HG02938 (cell line): Measurements from ENCODE around the gene PPP2R2C.

Experiments
- ATAC-seq: cut with Tn5 transposase; IDR thresholded peaks from one replicate; pipeline ENCODE4 v1.9.1; 2021; ENCODE audit warnings: mild to moderate bottlenecking, moderate library complexity; ENCODE audit not compliant: unreplicated experiment

PPP2R2C gene

GRCh38 chr4:6383009-6383404, 89.4 kb downstream of the PPP2R2C start:
- no peak for ATAC-seq

GRCh38 chr4:6381571-6382123, 90.8 kb downstream of the PPP2R2C start:
- ATAC-seq = no peak

GRCh38 chr4:6380746-6381410, 91.5 kb downstream of the PPP2R2C start:
- no peak for ATAC-seq

GRCh38 chr4:6379767-6380745, 92.4 kb downstream of the PPP2R2C start:
- ATAC-seq = no peak

- no peak for ATAC-seq
Observed at GRCh38 chr4:6378493-6379445, 93.6 kb downstream of the PPP2R2C start.

- ATAC-seq = no peak
Observed at GRCh38 chr4:6377626-6378492, 94.6 kb downstream of the PPP2R2C start.

GRCh38 chr4:6375620-6376295, 96.7 kb downstream of the PPP2R2C start:
- ATAC-seq = no peak

- no peak for ATAC-seq
Observed at GRCh38 chr4:6374575-6374974, 97.8 kb downstream of the PPP2R2C start.

GRCh38 chr4:6373541-6374410, 98.6 kb downstream of the PPP2R2C start:
- no peak for ATAC-seq

GRCh38 chr4:6372649-6373525, 99.5 kb downstream of the PPP2R2C start:
- no peak for ATAC-seq

- ATAC-seq = no peak
Observed at GRCh38 chr4:6371812-6372211, 100.6 kb downstream of the PPP2R2C start.

GRCh38 chr4:6371271-6371670, 101.1 kb downstream of the PPP2R2C start:
- ATAC-seq = no peak

GRCh38 chr4:6369924-6370645, 102.3 kb downstream of the PPP2R2C start:
- ATAC-seq = no peak

GRCh38 chr4:6369511-6369910, 102.9 kb downstream of the PPP2R2C start:
- ATAC-seq = no peak

- ATAC-seq = no peak
Observed at GRCh38 chr4:6369035-6369434, 103.4 kb downstream of the PPP2R2C start.

- no peak for ATAC-seq
Observed at GRCh38 chr4:6368601-6369000, 103.8 kb downstream of the PPP2R2C start.

GRCh38 chr4:6368096-6368495, 104.3 kb downstream of the PPP2R2C start:
- no peak for ATAC-seq
